Measurements from ENCODE around the gene CTXND1. TPM values are rescaled to one million over a fixed set of nuclear protein-coding genes. Genes with fewer than 3 reads are reported as not detected.

The CTXND1 gene
- total and polyA plus RNA-seq, 2 experiments from 2014 or later: not detected

DNA sequence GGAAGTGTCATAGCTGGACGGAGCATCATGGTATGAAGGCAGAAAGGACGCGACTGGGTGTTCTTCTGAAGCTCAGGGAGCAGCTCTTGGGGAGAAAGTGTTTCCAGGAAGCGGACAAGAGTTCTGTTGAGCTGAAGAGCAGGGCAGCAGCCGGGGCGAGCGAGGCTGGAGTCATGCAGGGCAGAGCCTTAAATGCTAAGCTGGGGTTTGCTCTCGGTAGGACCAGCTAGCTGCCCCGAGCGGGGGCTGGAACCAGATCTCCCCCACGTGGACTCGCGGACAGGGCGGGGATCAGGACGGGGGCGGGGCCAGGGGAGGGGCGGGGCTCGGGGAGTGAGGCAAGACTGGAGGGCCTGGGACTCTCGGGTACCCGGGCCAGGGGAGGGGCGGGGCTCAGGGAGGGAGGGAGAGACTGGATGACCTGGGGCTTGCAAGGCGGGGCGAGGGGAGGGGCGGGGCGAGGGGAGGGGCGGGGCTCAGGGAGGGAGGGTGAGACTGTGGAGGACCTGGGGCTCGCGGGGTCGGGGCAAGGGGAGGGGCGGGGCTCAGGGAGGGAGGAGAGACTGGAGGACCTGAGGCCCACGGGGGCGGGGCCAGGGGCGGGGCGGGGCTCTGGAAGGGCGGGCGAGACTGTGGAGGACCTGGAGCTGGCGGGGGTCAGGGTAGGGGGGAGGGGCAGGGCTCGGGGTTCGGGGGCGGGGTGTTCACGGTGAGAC lies 99.7 kb downstream of the CTXND1 start:
- H3K36me3 ChIP-seq (ENCODE audit: low read depth): no peaks in the 10 kb centered on the region
- H3K27me3 ChIP-seq (replicated peaks; ENCODE audit: insufficient read depth): no peaks in the 10 kb centered on the region
- H3K9me2 ChIP-seq (ENCODE audit: insufficient read depth): no peaks in the 10 kb centered on the region
- WGBS, 2 experiments (ENCODE audit: low coverage in 1 of 2, low lambda C conversion rate in 2 of 2, missing lambda C conversion rate in 2 of 2): 5 to 7% methylated on average over 12 to 41 of the region's 41 CpGs
- no peaks in the 10 kb centered on the region for H3K9me3 ChIP-seq (ENCODE audit: low read depth)
- peak overlapping the region; percentile 91 for H2AFZ ChIP-seq
- in situ Hi-C loops (cut with MboI): no loop called here
- H3K27ac ChIP-seq: peak overlapping the region; percentile 64
- peaks cover 8% of the 10 kb centered on the region; the same call in 1 of the 2 replicates for H3F3A ChIP-seq (ENCODE audit: insufficient read depth)
- no peak for TF ChIP-seq EZH2phosphoT487 (IDR thresholded peaks at IDR 0.05; ENCODE audit: insufficient read depth, low read depth)
- peak overlapping the region; percentile 84 for H3K9ac ChIP-seq
- peak overlapping the region; percentile 70 for H3K4me2 ChIP-seq (ENCODE audit: unreplicated experiment)
- H3K79me2 ChIP-seq (ENCODE audit: insufficient read depth): peaks cover 17% of the 10 kb centered on the region; the same call in 1 of the 2 replicates
- peak; percentile 92 for DNase-seq
- peaks cover 7% of the 10 kb centered on the region; the same call in 1 of the 2 replicates for H3K4me1 ChIP-seq (ENCODE audit: insufficient read depth)
- H3K4me3 ChIP-seq: peak overlapping the region; percentile 87
- no peaks in the 10 kb centered on the region for H4K20me1 ChIP-seq (ENCODE audit: insufficient read depth)

DNA sequence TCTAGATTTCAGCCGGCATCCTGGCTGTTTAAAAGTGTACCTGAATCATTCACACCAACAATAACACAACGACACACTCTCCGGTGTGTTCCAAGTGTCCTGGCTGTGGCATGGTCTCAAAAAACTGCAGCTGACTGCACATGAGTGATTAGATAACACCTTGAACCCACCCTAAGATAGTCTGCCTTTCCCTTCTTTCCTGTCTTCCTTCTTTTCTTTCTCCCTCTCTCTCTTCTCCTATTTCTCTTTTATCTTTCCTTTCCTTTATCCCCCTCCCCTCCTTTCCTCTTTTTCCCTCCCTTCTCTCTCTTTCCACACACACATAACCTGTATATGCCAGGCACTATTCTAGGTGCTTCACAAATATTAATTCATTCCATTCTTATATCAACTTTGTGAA lies 100.4 kb downstream of the CTXND1 start:
- H3F3A ChIP-seq (ENCODE audit: insufficient read depth): peaks cover 8% of the 10 kb centered on the region; the same call in 1 of the 2 replicates
- peaks cover 17% of the 10 kb centered on the region; the same call in 1 of the 2 replicates for H3K79me2 ChIP-seq (ENCODE audit: insufficient read depth)
- H4K20me1 ChIP-seq (ENCODE audit: insufficient read depth): no peaks in the 10 kb centered on the region
- no peaks in the 10 kb centered on the region for H3K9me2 ChIP-seq (ENCODE audit: insufficient read depth)
- peak overlapping the region; percentile 91 for H2AFZ ChIP-seq
- H3K27ac ChIP-seq: peak overlapping the region; percentile 44; the same call in 1 of the 2 replicates
- in situ Hi-C loops (cut with MboI): no loop called here
- H3K4me1 ChIP-seq (ENCODE audit: insufficient read depth): peaks cover 7% of the 10 kb centered on the region; the same call in 1 of the 2 replicates
- H3K9ac ChIP-seq: peak overlapping the region; percentile 61; the same call in 1 of the 2 replicates
- H3K9me3 ChIP-seq (ENCODE audit: low read depth): no peaks in the 10 kb centered on the region
- H3K4me2 ChIP-seq (ENCODE audit: unreplicated experiment): peak overlapping the region; percentile 70
- DNase-seq: no peak
- no peaks in the 10 kb centered on the region for H3K36me3 ChIP-seq (ENCODE audit: low read depth)
- TF ChIP-seq EZH2phosphoT487 (IDR thresholded peaks at IDR 0.05; ENCODE audit: insufficient read depth, low read depth): no peak
- TF ChIP-seq EZH2 (IDR thresholded peaks at IDR 0.05; ENCODE audit: insufficient read depth, poor library complexity, severe bottlenecking): no peak
- peak overlapping the region; percentile 68; the same call in 1 of the 2 replicates for H3K4me3 ChIP-seq
- no peaks in the 10 kb centered on the region for H3K27me3 ChIP-seq (replicated peaks; ENCODE audit: insufficient read depth)
- 16 to 24% methylated on average over 3 of the region's 3 CpGs for WGBS, 2 experiments (ENCODE audit: low coverage in 1 of 2, low lambda C conversion rate in 2 of 2, missing lambda C conversion rate in 2 of 2)

DNA sequence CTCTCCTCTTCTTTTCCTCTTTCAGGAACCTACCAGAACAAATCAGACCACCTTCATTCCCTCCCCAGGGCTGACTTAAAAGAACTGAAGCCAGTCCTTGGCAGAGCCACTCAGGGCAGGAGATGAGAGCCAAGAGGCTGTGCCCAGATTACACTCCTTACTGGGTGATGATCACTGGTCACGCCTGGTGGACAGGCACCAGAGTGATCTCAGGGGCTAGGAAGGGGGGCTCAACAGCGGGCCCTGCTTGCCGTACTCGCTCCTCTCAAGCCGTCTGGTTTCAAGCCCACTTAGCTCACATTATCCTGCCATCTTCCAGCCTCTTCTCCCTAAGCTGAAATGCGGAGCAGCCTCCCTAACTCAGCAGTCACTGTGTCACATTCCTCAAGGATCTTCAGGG lies 100.9 kb downstream of the CTXND1 start:
- no peaks in the 10 kb centered on the region for H3K27me3 ChIP-seq (replicated peaks; ENCODE audit: insufficient read depth)
- peaks cover 7% of the 10 kb centered on the region; the same call in 1 of the 2 replicates for H3K4me1 ChIP-seq (ENCODE audit: insufficient read depth)
- in situ Hi-C loops (cut with MboI): no loop called here
- no peak overlapping the region for H3K27ac ChIP-seq
- WGBS, 2 experiments (ENCODE audit: low coverage in 1 of 2, low lambda C conversion rate in 2 of 2, missing lambda C conversion rate in 2 of 2): 39 to 49% methylated on average over 6 of the region's 6 CpGs
- no peaks in the 10 kb centered on the region for H4K20me1 ChIP-seq (ENCODE audit: insufficient read depth)
- no peaks in the 10 kb centered on the region for H3K36me3 ChIP-seq (ENCODE audit: low read depth)
- no peaks in the 10 kb centered on the region for H3K9me2 ChIP-seq (ENCODE audit: insufficient read depth)
- H3K9ac ChIP-seq: no peak overlapping the region
- no peak for DNase-seq
- no peaks in the 10 kb centered on the region for H3K9me3 ChIP-seq (ENCODE audit: low read depth)
- H2AFZ ChIP-seq: peak overlapping the region; percentile 91
- no peak for TF ChIP-seq EZH2 (IDR thresholded peaks at IDR 0.05; ENCODE audit: insufficient read depth, poor library complexity, severe bottlenecking)
- TF ChIP-seq EZH2phosphoT487 (IDR thresholded peaks at IDR 0.05; ENCODE audit: insufficient read depth, low read depth): no peak
- no peak overlapping the region for H3K4me3 ChIP-seq
- no peak overlapping the region for H3K4me2 ChIP-seq (ENCODE audit: unreplicated experiment)
- H3K79me2 ChIP-seq (ENCODE audit: insufficient read depth): peaks cover 17% of the 10 kb centered on the region; the same call in 1 of the 2 replicates
- H3F3A ChIP-seq (ENCODE audit: insufficient read depth): peaks cover 8% of the 10 kb centered on the region; the same call in 1 of the 2 replicates

Other genes with a start within 250 kb of the CTXND1 start
- 101 and 130 TPM in 2 replicates for gene ZFAND6, start 192.5 kb downstream of the CTXND1 start, total RNA-seq (2014; rRNA removed; shearing (Covaris generic))
- 102 and 104 TPM in 2 replicates for gene ZFAND6, start 192.5 kb downstream of the CTXND1 start, polyA plus RNA-seq (2016; fragmentation: Nextera tagmentation; extraction: Ambion mirVana)
- gene FAH, start 99.2 kb downstream of the CTXND1 start, total RNA-seq (2014; rRNA removed; shearing (Covaris generic)): 16.9 and 24.9 TPM in 2 replicates
- gene FAH, start 99.2 kb downstream of the CTXND1 start, polyA plus RNA-seq (2016; fragmentation: Nextera tagmentation; extraction: Ambion mirVana): 28.8 and 32.4 TPM in 2 replicates
- gene ARNT2, start 152.2 kb upstream of the CTXND1 start, total RNA-seq (2014; rRNA removed; shearing (Covaris generic)): 23.5 and 31.5 TPM in 2 replicates
- gene ARNT2, start 152.2 kb upstream of the CTXND1 start, polyA plus RNA-seq (2016; fragmentation: Nextera tagmentation; extraction: Ambion mirVana): 9.3 and 11.9 TPM in 2 replicates

Data from GM23248 (cell line).